GM12878 (cell line): ENCODE results near the gene SLC34A1.

ENCODE experiments used
- POLR2AphosphoS5 ChIP-seq: IDR thresholded peaks from 2 replicates; pipeline ENCODE4 v1.6.1; 2011; ENCODE audit warnings: mild to moderate bottlenecking, low read length, inconsistent platforms
- TF ChIP-seq, protein P1 (sequence below), 3 experiments: IDR thresholded peaks in 2 of 3; conservative IDR thresholded peaks in 1 of 3; 2 replicates each; pipeline ENCODE4 v1.5.1; 2011; ENCODE audit warnings: low read depth in 3 of 3, low read length in 3 of 3, mild to moderate bottlenecking in 3 of 3, control low read depth in 2 of 3, moderate library complexity in 2 of 3, inconsistent platforms in 1 of 3, mixed read lengths in 1 of 3; ENCODE audit not compliant: control insufficient read depth in 2 of 3, insufficient read depth in 1 of 3; ENCODE audit errors: extremely low read depth in 1 of 3

GRCh38 chr5:177447611-177448243, 63.5 kb downstream of the SLC34A1 start:
- TF ChIP-seq, protein P1, sequence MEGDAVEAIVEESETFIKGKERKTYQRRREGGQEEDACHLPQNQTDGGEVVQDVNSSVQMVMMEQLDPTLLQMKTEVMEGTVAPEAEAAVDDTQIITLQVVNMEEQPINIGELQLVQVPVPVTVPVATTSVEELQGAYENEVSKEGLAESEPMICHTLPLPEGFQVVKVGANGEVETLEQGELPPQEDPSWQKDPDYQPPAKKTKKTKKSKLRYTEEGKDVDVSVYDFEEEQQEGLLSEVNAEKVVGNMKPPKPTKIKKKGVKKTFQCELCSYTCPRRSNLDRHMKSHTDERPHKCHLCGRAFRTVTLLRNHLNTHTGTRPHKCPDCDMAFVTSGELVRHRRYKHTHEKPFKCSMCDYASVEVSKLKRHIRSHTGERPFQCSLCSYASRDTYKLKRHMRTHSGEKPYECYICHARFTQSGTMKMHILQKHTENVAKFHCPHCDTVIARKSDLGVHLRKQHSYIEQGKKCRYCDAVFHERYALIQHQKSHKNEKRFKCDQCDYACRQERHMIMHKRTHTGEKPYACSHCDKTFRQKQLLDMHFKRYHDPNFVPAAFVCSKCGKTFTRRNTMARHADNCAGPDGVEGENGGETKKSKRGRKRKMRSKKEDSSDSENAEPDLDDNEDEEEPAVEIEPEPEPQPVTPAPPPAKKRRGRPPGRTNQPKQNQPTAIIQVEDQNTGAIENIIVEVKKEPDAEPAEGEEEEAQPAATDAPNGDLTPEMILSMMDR (IDR thresholded peaks at IDR 0.05 in 2 of 3, conservative IDR thresholded peaks at IDR 0.05 in 1 of 3; ENCODE audit: control insufficient read depth in 2 of 3, extremely low read depth in 1 of 3, insufficient read depth in 1 of 3, low read depth in 3 of 3, low read length in 3 of 3): no peak
- peak; percentile 58; the same call in 1 of the 2 replicates for TF ChIP-seq POLR2AphosphoS5
